MM.1S (cell line): Measurements from ENCODE around the gene STK38L.

Experiments
- EZH2 ChIP-seq: fragments of 300-600 bp; sonication (generic); optimal IDR thresholded peaks from 2 replicates; pipeline ENCODE3; 2017; ENCODE audit warnings: low read depth, mild to moderate bottlenecking, antibody characterized with exemption, low read length, mixed read lengths
- EZH2phosphoT487 ChIP-seq: fragments of 300-600 bp; sonication (generic); IDR thresholded peaks from 2 replicates; pipeline ENCODE4 v1.6.1; 2018; ENCODE audit warnings: antibody characterized with exemption, low read length
- TF ChIP-seq, protein P1 (sequence below): fragments of 300-600 bp; sonication (generic); IDR thresholded peaks from 2 replicates; pipeline ENCODE4 v1.5.1; 2016; ENCODE audit warnings: antibody characterized with exemption, low read length, mixed read lengths

DNA sequence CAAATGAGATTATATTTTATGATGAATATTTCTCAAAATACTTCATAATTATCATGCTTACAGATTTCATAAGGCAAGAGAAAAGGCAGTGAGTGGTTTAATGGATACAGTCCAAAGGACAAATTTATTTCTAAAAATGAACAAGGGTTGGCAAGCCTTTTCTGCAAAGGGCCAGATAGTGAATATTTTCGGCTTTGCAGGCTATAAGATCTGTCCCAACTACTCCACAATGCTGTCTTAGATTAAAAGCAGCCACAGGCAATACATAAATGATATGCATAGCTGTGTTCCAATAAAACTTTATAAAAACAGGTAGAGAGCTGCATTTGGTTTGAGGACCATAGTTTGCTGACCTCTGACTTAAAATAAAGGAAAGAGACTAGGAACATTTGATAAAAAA lies 42.9 kb upstream of the STK38L start:
- TF ChIP-seq, protein P1, sequence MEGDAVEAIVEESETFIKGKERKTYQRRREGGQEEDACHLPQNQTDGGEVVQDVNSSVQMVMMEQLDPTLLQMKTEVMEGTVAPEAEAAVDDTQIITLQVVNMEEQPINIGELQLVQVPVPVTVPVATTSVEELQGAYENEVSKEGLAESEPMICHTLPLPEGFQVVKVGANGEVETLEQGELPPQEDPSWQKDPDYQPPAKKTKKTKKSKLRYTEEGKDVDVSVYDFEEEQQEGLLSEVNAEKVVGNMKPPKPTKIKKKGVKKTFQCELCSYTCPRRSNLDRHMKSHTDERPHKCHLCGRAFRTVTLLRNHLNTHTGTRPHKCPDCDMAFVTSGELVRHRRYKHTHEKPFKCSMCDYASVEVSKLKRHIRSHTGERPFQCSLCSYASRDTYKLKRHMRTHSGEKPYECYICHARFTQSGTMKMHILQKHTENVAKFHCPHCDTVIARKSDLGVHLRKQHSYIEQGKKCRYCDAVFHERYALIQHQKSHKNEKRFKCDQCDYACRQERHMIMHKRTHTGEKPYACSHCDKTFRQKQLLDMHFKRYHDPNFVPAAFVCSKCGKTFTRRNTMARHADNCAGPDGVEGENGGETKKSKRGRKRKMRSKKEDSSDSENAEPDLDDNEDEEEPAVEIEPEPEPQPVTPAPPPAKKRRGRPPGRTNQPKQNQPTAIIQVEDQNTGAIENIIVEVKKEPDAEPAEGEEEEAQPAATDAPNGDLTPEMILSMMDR, result no peak
- TF ChIP-seq EZH2 (no peak), EZH2phosphoT487 (no peak)
